H7 (cell line): ENCODE results near the gene SMPD4. TPM values are rescaled to one million over a fixed set of nuclear protein-coding genes. Genes with fewer than 3 reads are reported as not detected.
"Not testable (repeated sequence)": the region's sequence is repeated elsewhere in the genome, so short reads cannot be mapped to it uniquely, and the experiment has no call there.

Experiments
- DNase-seq: peaks from one replicate; pipeline ENCODE4 v3.0.0; 2012
- H3K27me3 ChIP-seq: 2 replicates; pipeline ENCODE4 v1.6.0; 2011; ENCODE audit warnings: mild to moderate bottlenecking, low read length; ENCODE audit not compliant: control insufficient read depth, insufficient read depth
- H3K36me3 ChIP-seq: replicated peaks from 2 replicates; pipeline ENCODE4 v1.5.1; 2011; ENCODE audit warnings: low read length; ENCODE audit not compliant: control insufficient read depth, insufficient read depth
- H3K4me3 ChIP-seq: 2 replicates; pipeline ENCODE4 v1.5.1; 2011; ENCODE audit warnings: low read depth, mild to moderate bottlenecking, control low read depth, low read length, moderate library complexity; ENCODE audit not compliant: insufficient read depth
- total RNA-seq: library from RNA; depleted of rRNA; stranded (reverse); fragments of >200 nt; shearing (Covaris generic); gene quantifications from 2 replicates; pipeline ENCODE4 v1.2.3, GENCODE V29; 2014; rRNA removed

SMPD4 gene, protein sequence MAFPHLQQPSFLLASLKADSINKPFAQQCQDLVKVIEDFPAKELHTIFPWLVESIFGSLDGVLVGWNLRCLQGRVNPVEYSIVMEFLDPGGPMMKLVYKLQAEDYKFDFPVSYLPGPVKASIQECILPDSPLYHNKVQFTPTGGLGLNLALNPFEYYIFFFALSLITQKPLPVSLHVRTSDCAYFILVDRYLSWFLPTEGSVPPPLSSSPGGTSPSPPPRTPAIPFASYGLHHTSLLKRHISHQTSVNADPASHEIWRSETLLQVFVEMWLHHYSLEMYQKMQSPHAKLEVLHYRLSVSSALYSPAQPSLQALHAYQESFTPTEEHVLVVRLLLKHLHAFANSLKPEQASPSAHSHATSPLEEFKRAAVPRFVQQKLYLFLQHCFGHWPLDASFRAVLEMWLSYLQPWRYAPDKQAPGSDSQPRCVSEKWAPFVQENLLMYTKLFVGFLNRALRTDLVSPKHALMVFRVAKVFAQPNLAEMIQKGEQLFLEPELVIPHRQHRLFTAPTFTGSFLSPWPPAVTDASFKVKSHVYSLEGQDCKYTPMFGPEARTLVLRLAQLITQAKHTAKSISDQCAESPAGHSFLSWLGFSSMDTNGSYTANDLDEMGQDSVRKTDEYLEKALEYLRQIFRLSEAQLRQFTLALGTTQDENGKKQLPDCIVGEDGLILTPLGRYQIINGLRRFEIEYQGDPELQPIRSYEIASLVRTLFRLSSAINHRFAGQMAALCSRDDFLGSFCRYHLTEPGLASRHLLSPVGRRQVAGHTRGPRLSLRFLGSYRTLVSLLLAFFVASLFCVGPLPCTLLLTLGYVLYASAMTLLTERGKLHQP
- 68.8 and 69.7 TPM in 2 replicates for total RNA-seq

DNA sequence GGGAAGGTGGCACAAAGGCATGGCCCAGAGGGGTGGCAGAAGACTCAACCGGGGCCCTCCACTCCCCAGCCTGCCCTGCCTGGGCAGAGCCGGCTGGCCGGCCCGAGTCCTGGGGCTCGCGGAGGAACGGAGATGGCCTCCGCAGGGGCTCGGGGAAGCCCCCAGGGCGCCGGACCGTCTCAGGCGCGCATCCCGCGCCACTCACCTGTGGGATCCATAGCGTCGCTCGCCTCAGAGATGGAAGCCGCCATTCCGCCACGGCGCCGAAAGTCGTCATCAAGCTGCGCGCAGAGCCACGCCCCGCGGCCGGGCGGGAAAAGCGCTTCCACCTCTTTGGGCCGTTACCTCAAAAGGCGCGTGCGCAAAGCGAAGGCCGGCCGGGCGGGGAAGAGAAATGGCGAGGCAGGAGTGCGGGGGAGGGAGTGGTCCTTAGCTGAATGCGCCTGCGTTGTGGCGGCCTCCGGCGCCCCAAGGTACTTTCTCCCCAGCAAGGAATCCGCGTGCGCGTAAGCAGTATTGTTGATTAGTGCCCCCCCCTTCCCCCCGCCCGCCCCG is at the start of gene SMPD4:
Gene SMPD4 (minus strand): TSS at position 278 of the 555 bp plus-strand sequence. CDS start 5,010 bp downstream, outside the sequence.
- no peaks in the 10 kb centered on the region for H3K27me3 ChIP-seq
- DNase-seq, result peak; percentile 95
- no peaks in the 10 kb centered on the region; the same call in 1 of the 2 replicates for H3K36me3 ChIP-seq
- H3K4me3 ChIP-seq, result peak within 1 kb of the TSS; percentile 95

DNA sequence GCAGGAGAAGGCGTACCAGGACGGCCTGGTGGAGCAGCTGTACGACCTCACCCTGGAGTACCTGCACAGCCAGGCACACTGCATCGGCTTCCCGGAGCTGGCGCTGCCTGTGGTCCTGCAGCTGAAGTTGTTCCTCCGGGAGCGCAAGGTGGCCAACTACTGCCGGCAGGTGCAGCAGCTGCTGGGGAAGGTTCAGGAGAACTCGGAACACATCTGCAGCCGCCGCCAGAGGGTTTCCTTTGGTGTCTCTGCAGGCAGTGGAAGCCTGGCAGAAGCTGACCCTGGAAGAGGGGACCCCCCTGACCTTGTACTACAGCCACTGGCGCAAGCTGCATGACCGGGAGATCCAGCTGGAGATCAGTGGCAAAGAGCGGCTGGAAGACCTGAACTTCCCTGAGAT is 49.5 kb upstream of the SMPD4 start:
- H3K36me3 ChIP-seq, DNase-seq, H3K27me3 ChIP-seq, H3K4me3 ChIP-seq: not testable (repeated sequence)

DNA sequence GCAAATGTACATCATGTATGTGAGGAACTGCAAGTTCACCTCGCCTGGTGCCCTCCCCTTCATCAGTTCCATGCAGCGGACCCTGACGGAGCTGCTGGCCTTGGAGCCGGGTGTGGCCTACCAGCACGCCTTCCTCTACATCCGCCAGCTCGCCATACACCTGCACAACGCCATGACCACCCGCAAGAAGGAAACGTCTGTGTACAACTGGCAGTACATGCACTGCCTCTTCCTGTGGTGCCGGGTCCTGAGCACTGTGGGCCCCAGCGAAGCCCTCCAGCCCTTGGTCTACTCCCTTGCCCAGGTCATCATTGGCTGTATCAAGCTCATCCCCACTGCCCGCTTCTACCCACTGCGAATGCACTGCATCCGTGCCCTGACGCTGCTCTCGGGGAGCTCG is 49.0 kb upstream of the SMPD4 start:
- DNase-seq, H3K4me3 ChIP-seq, H3K27me3 ChIP-seq, H3K36me3 ChIP-seq: not testable (repeated sequence)

DNA sequence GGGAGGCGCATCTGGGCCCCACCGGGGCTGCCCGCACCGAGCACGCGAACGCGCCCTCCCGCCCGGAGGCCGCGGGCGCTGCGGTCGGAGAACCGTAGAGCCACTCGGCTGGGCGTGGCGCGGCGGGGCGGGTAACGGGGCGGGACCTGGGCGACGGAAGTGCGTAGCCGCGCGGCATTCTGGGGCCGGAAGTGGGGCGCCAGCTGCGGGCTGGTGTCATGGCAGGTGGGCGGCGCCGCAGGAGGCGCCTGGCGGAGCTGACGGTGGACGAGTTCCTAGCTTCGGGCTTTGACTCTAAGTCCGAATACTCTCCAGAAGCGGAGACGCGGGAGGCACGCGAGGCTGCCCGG is 47.7 kb upstream of the SMPD4 start:
- H3K4me3 ChIP-seq, H3K36me3 ChIP-seq, H3K27me3 ChIP-seq: not testable (repeated sequence)
- peak; percentile 33 for DNase-seq

DNA sequence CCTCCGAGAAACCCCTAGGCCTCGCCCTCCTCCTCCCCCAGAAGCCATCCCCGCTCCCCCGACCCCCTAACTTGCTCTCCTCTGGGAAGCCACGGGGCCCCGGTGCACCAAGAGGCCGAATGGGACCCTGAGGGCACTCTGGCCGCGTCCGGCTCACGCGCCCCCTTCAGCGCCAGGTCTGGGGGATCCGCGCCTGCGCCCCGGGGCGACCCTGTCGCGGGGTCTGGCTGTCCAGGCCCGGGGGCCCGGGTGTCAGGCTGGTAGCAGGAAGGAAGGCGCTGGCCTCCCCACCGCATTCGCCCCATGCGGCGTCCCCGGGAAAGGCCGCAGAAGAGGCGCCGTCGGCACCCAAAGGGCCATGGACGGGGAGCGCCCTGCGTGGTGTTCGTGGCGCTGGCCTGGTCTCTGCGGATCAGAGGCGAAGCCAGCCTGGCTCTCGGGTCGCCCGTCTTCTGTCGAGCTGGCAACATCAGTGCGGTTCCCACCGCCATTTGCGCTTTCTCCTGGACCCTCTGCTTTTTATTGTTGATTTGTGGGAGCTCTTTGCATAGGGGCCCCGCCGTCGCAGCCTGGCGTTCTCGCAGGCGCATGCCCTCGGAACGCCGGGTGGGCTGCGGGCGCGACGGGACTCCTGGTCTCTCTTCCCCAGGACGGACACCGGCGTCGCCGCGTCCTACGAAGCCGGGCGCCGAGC is 47.2 kb upstream of the SMPD4 start:
- not testable (repeated sequence) for H3K4me3 ChIP-seq, DNase-seq, H3K36me3 ChIP-seq, H3K27me3 ChIP-seq

DNA sequence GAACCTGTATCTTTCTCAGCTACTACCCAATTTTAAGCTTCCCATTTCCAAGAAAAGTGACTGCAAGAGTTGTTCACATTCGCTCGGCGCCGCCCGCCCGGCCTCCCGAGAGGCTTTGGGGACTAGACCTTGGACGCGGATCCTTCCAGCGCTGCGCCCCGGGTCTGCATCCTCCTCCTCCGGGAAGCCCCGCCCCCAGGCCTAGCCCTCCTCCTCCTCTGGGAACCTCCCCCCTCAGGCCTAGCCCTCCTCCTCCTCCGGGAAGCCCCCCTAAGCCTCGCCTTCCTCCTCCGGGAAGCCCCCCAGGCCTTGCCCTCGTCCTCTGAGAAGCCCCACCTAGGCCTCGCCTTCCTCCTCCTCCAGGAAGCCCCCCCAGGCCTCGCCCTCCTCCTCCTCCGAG is 46.6 kb upstream of the SMPD4 start:
- not testable (repeated sequence) for H3K36me3 ChIP-seq, H3K27me3 ChIP-seq, H3K4me3 ChIP-seq
- DNase-seq, result peak; percentile 44

DNA sequence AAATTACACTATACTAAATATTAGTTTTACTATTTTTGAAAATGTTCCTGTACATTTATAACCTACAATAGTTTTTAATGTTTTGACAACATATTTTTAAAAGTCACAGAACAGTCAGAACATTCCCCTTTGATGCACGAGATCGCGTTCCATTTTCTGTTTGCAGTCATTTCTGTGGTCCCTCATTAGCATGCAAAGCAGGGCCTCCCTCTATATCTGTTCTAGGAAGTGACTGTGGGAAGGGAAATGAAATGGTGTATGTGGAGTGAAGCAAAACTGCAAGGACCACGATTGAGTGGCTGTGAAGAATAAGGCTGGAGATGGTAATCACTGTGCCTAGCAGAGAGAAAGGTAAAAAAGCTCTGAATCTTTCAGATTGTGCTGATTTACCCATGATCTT is 41.1 kb upstream of the SMPD4 start:
- H3K4me3 ChIP-seq, H3K36me3 ChIP-seq, H3K27me3 ChIP-seq, DNase-seq: not testable (repeated sequence)

DNA sequence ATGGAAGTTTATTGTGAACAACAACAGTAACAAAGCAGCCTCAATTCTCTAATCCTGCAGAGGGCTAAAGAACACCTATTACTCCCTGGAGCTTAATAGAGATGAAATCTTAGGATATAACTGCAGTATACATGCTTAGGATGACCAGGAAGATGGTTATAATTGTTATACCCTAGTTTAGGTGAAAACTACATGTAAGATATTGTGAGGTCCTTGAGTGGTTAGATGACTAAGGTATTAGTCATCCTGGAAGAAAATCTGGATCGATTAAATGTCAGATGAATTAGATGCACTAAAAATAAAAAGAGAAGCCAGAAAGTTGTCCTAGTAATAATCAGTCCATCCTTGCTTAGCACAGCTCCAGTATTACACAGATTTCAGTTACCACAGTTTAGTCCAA is 39.1 kb upstream of the SMPD4 start:
- not testable (repeated sequence) for H3K4me3 ChIP-seq, H3K27me3 ChIP-seq, H3K36me3 ChIP-seq, DNase-seq

DNA sequence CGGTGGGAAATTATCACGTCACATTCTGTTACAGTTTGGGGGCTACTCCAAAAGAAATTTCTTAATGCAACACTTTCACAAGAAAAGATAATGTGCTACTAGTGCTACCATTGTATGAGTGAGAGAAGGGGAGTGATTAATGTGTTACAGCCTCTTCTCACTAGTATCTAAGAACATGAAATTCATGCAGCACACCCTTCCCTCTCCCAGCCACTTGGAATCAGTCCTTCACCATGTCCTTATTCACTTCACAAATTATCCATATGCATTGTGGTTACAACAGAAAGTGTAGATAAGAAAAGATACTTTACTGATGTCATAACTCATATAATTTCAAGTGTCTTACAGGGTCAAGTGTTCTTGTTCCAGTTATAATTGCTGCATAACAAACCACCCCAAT is 37.7 kb upstream of the SMPD4 start:
- not testable (repeated sequence) for H3K36me3 ChIP-seq, H3K27me3 ChIP-seq

DNA sequence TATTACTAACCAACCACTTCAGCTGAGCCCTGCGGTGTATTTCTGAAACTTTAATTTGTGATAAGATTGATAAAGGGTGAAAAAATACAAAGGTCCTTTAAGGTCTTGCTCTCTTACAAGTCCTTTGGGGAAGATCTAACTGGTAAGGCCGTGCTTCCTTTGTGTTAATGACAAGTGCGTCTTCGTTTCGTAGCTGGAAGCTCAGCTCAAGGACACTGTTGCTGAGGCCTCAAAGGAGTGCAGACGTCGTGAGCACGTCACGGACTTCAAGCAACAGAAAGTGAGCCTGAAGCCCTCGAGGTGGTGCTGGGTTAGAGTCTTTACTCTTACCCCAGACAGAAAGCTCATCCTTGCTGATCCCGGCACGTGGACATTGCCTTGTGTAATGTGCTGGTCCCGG is 25.6 kb upstream of the SMPD4 start:
- not testable (repeated sequence) for H3K4me3 ChIP-seq, DNase-seq, H3K27me3 ChIP-seq, H3K36me3 ChIP-seq

More for the DNA sequence above, 37.7 kb upstream of the SMPD4 start:
- not testable (repeated sequence) for DNase-seq, H3K4me3 ChIP-seq

DNA sequence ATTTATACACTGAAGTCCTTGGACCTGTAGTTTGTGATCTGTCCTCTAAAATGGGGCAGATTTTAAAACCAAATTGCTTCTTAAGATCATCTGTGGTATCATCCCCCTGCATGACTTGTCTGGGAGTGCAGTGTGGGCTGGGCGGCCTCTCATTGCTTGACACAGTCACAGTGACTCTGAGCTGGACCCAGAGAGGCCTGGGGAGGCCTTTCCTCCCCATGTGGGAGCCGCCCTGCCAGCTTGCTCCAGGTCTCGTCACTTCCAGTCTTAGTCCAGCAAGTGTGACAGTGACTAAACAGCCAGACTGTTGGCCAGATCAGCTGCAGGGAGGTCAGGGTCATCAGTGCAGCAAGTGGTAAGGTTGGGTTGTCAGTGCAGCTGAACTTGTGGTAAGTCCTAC is 21.7 kb upstream of the SMPD4 start:
- not testable (repeated sequence) for H3K27me3 ChIP-seq, H3K36me3 ChIP-seq, H3K4me3 ChIP-seq, DNase-seq

DNA sequence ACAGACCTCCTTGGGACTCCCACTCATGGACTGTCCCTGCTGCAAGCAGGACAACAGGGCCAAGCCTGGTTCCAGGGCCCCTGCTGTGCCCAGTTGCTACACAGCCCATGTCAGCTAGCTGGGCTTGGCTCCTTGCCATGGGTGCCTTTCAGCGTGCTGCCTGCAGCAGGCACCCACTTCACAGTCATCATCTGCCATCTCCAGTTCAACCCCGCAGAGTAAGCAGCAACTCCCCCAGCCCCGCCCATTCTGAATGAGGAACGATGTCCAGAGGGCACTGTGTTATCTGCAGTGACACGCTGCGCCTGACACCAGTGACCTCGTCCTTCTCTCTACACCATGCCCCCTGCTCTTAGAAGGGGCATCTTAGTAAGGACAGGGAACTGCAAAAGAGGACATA is 21.1 kb upstream of the SMPD4 start:
- not testable (repeated sequence) for H3K27me3 ChIP-seq, H3K4me3 ChIP-seq, H3K36me3 ChIP-seq, DNase-seq

DNA sequence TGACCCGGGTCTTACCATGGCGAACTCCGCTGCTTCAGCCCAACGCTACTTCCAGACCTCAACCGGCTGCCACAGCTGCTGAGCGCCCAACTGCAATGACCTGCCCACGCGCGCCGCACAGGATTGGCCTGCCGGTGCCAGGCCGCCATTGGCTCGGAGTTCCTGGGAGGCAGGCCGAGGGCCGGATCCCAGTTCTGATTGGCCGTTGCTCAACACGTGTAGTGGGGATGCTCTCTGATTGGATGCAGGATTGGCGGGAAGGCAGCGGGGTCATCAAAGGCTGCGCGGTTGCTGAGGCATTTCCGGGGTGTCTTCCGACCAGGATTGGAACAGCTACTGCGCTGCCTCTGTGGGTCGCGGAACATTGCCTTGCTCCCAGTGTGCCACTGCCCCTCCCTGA is 16.9 kb upstream of the SMPD4 start, which contains the start of gene TUBA3E:
Gene TUBA3E (minus strand): TSS at position 97 of the 400 bp plus-strand sequence. CDS start 79 bp downstream, at position 18.
- Histone ChIP-seq H3K4me3 (no peak within 1 kb of the TSS), H3K36me3 (no peaks in the 10 kb centered on the region), H3K27me3 (no peaks in the 10 kb centered on the region)
- DNase-seq, result peak; percentile 5

DNA sequence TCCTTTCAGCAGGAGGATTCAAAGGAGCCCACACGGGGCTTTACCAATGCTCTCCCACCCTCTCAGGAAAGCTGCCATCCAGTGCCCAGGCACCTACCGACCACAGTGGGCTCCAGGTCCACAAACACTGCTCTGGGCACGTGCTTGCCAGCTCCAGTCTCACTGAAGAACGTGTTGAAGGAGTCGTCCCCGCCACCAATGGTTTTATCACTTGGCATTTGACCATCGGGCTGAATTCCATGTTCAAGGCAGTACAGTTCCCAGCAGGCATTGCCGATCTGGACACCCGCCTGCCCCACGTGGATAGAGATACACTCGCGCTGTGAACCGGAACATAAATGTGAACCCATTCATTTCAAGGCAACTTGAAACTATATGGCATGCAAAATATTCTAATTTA is 14.7 kb upstream of the SMPD4 start:
- H3K36me3 ChIP-seq, H3K4me3 ChIP-seq, DNase-seq, H3K27me3 ChIP-seq: not testable (repeated sequence)
